Tibial artery (tissue), 4 donors: ENCODE measurements around the gene ERC1.

Source experiments
- DNase-seq, 2 donors: peaks; one replicate each; pipeline ENCODE4 v3.0.0-alpha.2; 2019
- H3K27ac ChIP-seq, 2 donors: fragments of 200-600 bp; sonication (generic) in 1 of 2; 1 replicate in 1 of 2; 2 replicates in 1 of 2; pipeline ENCODE4 v1.5.1; 2018 to 2019; ENCODE audit warnings: mild to moderate bottlenecking in 1 of 2
- H3K27me3 ChIP-seq, 2 donors: fragments of 200-600 bp; sonication (generic) in 1 of 2; one replicate each; pipeline versions ENCODE4 v1.5.1 to v1.6.0; 2016 to 2019
- H3K36me3 ChIP-seq, 3 donors: fragments of 200-600 bp; sonication (generic) in 2 of 3; one replicate each; pipeline ENCODE4 v1.5.1; 2016 to 2019; ENCODE audit warnings: mild to moderate bottlenecking in 2 of 3
- H3K4me1 ChIP-seq, 4 donors: fragments of 200-600 bp; sonication (generic) in 2 of 4; 1 replicate in 3 of 4; 2 replicates in 1 of 4; pipeline ENCODE4 v1.5.1; 2016 to 2019
- H3K4me3 ChIP-seq, 2 donors: fragments of 200-600 bp; sonication (generic) in 1 of 2; 1 replicate in 1 of 2; 2 replicates in 1 of 2; pipeline ENCODE4 v1.5.1; 2018 to 2019; ENCODE audit warnings: mild to moderate bottlenecking in 2 of 2
- H3K9me3 ChIP-seq, 3 donors: fragments of 200-600 bp; sonication (generic) in 1 of 3; one replicate each; pipeline ENCODE4 v1.5.1; 2016 to 2019
- intact Hi-C: fragments of 100-400 bp; cut with DNase I; formaldehyde crosslinking; loops from one replicate; pipeline ENCODE4 v1.15.0; 2023; ENCODE audit warnings: low total_unique reads
- TF ChIP-seq, protein P1 (sequence below), 2 experiments: fragments of 200-600 bp in 1 of 2; fragments of 450-650 bp in 1 of 2; IDR thresholded peaks; one replicate each; pipeline ENCODE4 v1.5.1; 2017 to 2019; ENCODE audit warnings: antibody characterized with exemption in 2 of 2, mild to moderate bottlenecking in 1 of 2, moderate library complexity in 1 of 2

Gene ERC1

DNA sequence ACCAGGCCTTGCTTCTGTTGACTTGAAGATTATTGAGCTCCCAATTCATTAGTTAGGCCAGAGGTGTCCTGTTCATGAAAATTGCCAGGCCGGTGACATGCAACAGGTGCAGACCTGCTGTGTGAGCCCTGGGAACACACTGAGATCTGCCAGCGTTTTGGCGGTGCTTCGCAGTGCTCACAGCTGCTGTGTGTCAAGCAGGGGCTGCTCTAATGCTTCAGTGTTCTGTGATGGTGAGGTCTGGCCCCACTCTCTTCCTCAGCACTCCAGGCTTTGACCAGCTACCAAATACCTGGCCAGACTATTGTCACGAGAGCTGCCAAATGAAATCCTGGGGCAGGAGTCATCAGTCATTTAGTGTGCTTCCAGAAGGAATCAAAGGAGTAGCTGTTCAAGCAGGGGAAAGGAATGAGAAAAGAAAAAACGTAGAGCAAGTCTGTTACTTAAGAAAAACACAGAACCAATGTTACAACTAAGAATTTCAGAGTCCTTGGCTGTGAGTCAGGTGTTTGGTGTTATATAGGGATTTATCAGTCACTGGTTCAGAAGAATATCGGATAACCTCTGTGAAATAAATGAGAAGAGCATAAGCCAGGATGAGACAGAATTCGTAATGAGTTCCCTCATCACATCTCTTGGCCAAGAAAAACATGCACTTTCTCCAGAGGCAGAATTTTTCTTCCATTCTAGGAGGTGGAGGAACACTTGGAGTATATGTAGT is 452.6 kb downstream of the ERC1 start:
- intact Hi-C loops, result no loop called here
- H3K36me3 ChIP-seq, result peaks cover 3 to 10% (median 7%) of the 10 kb centered on the region in 3 donors
- H3K9me3 ChIP-seq, result no peaks in the 10 kb centered on the region
- H3K27me3 ChIP-seq, result no peaks in the 10 kb centered on the region
- TF ChIP-seq, protein P1, sequence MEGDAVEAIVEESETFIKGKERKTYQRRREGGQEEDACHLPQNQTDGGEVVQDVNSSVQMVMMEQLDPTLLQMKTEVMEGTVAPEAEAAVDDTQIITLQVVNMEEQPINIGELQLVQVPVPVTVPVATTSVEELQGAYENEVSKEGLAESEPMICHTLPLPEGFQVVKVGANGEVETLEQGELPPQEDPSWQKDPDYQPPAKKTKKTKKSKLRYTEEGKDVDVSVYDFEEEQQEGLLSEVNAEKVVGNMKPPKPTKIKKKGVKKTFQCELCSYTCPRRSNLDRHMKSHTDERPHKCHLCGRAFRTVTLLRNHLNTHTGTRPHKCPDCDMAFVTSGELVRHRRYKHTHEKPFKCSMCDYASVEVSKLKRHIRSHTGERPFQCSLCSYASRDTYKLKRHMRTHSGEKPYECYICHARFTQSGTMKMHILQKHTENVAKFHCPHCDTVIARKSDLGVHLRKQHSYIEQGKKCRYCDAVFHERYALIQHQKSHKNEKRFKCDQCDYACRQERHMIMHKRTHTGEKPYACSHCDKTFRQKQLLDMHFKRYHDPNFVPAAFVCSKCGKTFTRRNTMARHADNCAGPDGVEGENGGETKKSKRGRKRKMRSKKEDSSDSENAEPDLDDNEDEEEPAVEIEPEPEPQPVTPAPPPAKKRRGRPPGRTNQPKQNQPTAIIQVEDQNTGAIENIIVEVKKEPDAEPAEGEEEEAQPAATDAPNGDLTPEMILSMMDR (IDR thresholded peaks at IDR 0.05), result no peak
- peak overlapping the region; percentile 78 to 84 for H3K27ac ChIP-seq
- peak overlapping the region; percentile 38 to 44 for H3K4me3 ChIP-seq
- DNase-seq, result no peak
- peaks cover 0 to 33% (median 13%) of the 10 kb centered on the region in 4 donors for H3K4me1 ChIP-seq

DNA sequence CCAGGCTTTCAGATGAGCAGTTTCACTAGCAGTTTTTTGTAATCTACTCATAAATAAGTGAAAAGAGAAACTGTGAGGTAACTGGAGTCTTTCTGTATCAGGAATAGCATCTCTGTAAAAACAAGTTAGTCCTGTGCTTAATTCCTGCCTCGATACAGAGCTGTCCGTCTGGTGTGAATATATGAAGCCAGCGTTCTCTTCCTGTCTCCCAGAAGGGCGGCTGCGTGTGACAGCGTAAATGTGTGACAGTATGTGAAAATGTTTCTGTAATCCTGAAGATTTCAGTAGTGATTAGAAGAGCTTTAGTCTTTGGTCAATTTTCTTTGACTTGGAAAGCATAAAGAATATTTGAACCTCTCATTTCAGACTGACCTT is 453.1 kb downstream of the ERC1 start:
- no peaks in the 10 kb centered on the region for H3K27me3 ChIP-seq
- no peaks in the 10 kb centered on the region for H3K9me3 ChIP-seq
- peaks cover 0 to 33% (median 13%) of the 10 kb centered on the region in 4 donors for H3K4me1 ChIP-seq
- intact Hi-C loops, result no loop called here
- H3K36me3 ChIP-seq, result peaks cover 7 to 15% (median 9%) of the 10 kb centered on the region in 3 donors
- DNase-seq, result no peak
- TF ChIP-seq, protein P1 (IDR thresholded peaks at IDR 0.05), result no peak
- H3K27ac ChIP-seq, result peak overlapping the region; percentile 78 to 84
- peak overlapping the region; percentile 38 to 44 for H3K4me3 ChIP-seq

DNA sequence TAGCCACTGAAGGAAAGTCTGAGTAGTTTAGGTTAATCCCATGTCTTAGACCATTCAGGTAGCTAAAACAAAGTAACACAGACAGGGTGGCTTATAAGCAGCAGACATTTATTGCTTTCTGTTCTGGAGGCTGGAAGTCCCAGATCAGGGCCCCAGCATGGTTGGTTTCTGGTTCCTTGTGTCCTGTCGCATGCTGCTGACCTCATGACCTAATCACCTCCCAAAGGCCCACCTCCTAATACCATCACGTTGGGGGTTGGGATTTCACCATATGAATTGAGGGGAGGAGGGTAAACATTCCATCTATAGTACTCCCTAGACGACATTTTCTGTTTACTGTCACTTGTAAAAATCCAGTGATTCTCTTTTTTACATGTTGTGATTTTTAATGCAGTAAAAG is 454.8 kb downstream of the ERC1 start:
- DNase-seq, result no peak
- peaks cover 9 to 15% (median 12%) of the 10 kb centered on the region in 3 donors for H3K36me3 ChIP-seq
- intact Hi-C loops, result no loop called here
- H3K4me3 ChIP-seq, result no peak overlapping the region
- H3K27me3 ChIP-seq, result no peaks in the 10 kb centered on the region
- peak overlapping the region in 1 of 2 donors; percentile 36 for H3K27ac ChIP-seq
- H3K9me3 ChIP-seq, result no peaks in the 10 kb centered on the region
- H3K4me1 ChIP-seq, result peaks cover 0 to 33% (median 13%) of the 10 kb centered on the region in 4 donors
- TF ChIP-seq, protein P1 (IDR thresholded peaks at IDR 0.05), result no peak

DNA sequence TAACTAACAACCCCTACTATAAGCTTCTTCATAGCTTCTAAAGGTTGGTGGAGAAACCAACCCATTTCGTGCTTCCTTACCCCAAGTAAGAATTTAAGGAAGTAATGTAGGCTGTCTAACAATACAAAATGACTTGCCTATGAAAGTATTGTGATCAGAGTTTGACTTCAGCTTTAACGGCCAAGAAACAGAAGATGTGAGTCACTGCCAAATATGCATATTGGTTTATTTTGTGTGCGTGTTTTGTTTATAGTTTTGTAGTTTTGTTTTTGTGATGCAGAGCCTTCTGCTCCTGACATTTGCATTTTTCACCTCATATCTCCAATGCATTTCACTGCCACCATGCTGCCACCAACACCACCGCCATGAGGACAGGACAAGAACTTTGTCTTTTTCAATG is 457.3 kb downstream of the ERC1 start:
- H3K9me3 ChIP-seq, result no peaks in the 10 kb centered on the region
- H3K27ac ChIP-seq, result no peak overlapping the region
- intact Hi-C loops, result no loop called here
- TF ChIP-seq, protein P1 (IDR thresholded peaks at IDR 0.05), result no peak
- H3K4me3 ChIP-seq, result no peak overlapping the region
- H3K4me1 ChIP-seq, result peaks cover 0 to 29% (median 10%) of the 10 kb centered on the region in 4 donors
- no peak for DNase-seq
- H3K36me3 ChIP-seq, result peaks cover 9 to 22% (median 12%) of the 10 kb centered on the region in 3 donors
- no peaks in the 10 kb centered on the region for H3K27me3 ChIP-seq

DNA sequence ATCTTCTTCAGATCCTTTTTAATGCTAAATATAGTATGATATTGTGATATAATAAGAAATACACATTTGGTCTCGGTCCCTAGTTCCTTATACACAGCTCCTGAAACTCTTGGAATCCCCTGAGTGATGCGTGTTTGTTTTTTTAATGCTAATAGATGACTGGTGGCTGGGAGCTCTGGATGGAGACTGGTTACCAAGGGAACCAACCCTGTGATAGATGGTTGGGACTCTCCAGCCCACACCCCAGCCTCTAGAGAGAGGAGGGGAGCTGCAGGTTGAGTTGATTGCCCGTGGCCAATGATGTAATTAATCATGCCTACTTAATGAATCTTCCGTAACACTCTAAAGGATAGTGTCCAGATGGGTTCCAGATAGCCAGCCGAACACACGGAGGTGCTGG is 462.8 kb downstream of the ERC1 start:
- Histone ChIP-seq H3K4me1 (peaks cover 0 to 26% (median 8%) of the 10 kb centered on the region in 4 donors), H3K4me3 (no peak overlapping the region), H3K27ac (no peak overlapping the region), H3K36me3 (peaks cover 0 to 10% (median 7%) of the 10 kb centered on the region in 3 donors), H3K9me3 (no peaks in the 10 kb centered on the region), H3K27me3 (no peaks in the 10 kb centered on the region)
- DNase-seq, result no peak
- intact Hi-C loops, result no loop called here
- TF ChIP-seq, protein P1 (IDR thresholded peaks at IDR 0.05), result no peak
